ENCODE measurements around the gene NUP133. TPM values are rescaled to one million over a fixed set of nuclear protein-coding genes. Genes with fewer than 3 reads are reported as not detected.

Gene NUP133
- total RNA-seq, 1 donor from 2014 or later: 32.6 TPM

- Histone ChIP-seq H3K36me3 (peaks cover 4% of the 10 kb centered on the region), H3K4me1 (peaks cover 23% of the 10 kb centered on the region), H3K9me3 (no peaks in the 10 kb centered on the region), H3K4me3 (no peak within 1 kb of the TSS), H3K27ac (no peak within 1 kb of the TSS), H3K27me3 (ENCODE audit: low read depth) (peaks cover 62% of the 10 kb centered on the region)
- no peak for TF ChIP-seq CTCF (IDR thresholded peaks at IDR 0.05)
- ATAC-seq (peak in 1 of 2 donors; percentile 12), DNase-seq (no peak)
- intact Hi-C loops (cut with DNase I): no loop called here
Observed at GRCh38 chr1:229434005-229434640, 74.0 kb downstream of the NUP133 start, which contains the start of gene ACTA1. Gene ACTA1 (minus strand): TSS chr1:229434094. CDS start chr1:229433115, 979 bp downstream.

- intact Hi-C loops (cut with DNase I): no loop called here
- TF ChIP-seq CTCF (IDR thresholded peaks at IDR 0.05): no peak
- no peak for DNase-seq
- peaks cover 23% of the 10 kb centered on the region for H3K4me1 ChIP-seq
- H3K9me3 ChIP-seq: no peaks in the 10 kb centered on the region
- H3K27ac ChIP-seq: no peak overlapping the region
- peak in 1 of 2 donors; percentile 10 for ATAC-seq
- H3K4me3 ChIP-seq: no peak overlapping the region
- H3K36me3 ChIP-seq: no peaks in the 10 kb centered on the region
- H3K27me3 ChIP-seq (ENCODE audit: low read depth): peaks cover 68% of the 10 kb centered on the region
Observed at GRCh38 chr1:229433364-229434004, 74.7 kb downstream of the NUP133 start.

- H3K27me3 ChIP-seq (ENCODE audit: low read depth): peaks cover 74% of the 10 kb centered on the region
- H3K4me3 ChIP-seq: no peak overlapping the region
- H3K36me3 ChIP-seq: no peaks in the 10 kb centered on the region
- H3K4me1 ChIP-seq: peaks cover 23% of the 10 kb centered on the region
- intact Hi-C loops (cut with DNase I): no loop called here
- no peak overlapping the region for H3K27ac ChIP-seq
- no peak for TF ChIP-seq CTCF (IDR thresholded peaks at IDR 0.05)
- DNase-seq (no peak), ATAC-seq (no peak)
- H3K9me3 ChIP-seq: no peaks in the 10 kb centered on the region
Observed at GRCh38 chr1:229432905-229433304, 75.2 kb downstream of the NUP133 start.

GRCh38 chr1:229432116-229432461 is 76.1 kb downstream of the NUP133 start:
- Histone ChIP-seq H3K27me3 (ENCODE audit: low read depth) (peaks cover 80% of the 10 kb centered on the region), H3K36me3 (no peaks in the 10 kb centered on the region), H3K9me3 (no peaks in the 10 kb centered on the region), H3K4me1 (peaks cover 23% of the 10 kb centered on the region), H3K27ac (no peak overlapping the region), H3K4me3 (peak overlapping the region; percentile 6)
- ATAC-seq (no peak), DNase-seq (no peak)
- no peak for TF ChIP-seq CTCF (IDR thresholded peaks at IDR 0.05)
- intact Hi-C loops (cut with DNase I): no loop called here

GRCh38 chr1:229431284-229432115 is 76.6 kb downstream of the NUP133 start:
- ATAC-seq (no peak), DNase-seq (no peak)
- no peaks in the 10 kb centered on the region for H3K36me3 ChIP-seq
- no peak overlapping the region for H3K27ac ChIP-seq
- TF ChIP-seq CTCF (IDR thresholded peaks at IDR 0.05): no peak
- H3K9me3 ChIP-seq: no peaks in the 10 kb centered on the region
- intact Hi-C loops (cut with DNase I): no loop called here
- H3K27me3 ChIP-seq (ENCODE audit: low read depth): peaks cover 86% of the 10 kb centered on the region
- peak overlapping the region; percentile 14 for H3K4me3 ChIP-seq
- H3K4me1 ChIP-seq: peaks cover 23% of the 10 kb centered on the region
